ENCODE results near the gene KLK10.

Gene KLK10

DNA sequence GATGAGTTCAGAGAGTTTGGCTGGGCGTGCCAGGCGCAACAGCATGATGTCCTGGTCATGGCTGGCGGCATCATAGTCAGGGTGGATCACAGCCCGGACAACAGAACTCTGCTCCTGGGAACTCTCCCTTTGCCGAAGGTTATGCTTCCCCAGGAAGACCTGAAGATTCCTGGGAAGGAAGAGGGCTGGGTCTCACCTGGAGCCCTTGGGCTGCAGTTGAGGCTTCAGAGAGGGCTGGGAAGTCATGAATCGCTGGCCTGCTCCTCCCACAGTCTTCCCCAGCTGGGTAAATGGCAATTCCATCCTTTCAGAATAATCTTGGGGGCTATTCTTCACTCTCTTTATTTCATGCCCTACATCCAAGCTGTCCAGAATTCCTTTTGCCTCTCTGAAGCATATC, 56.1 kb downstream of the KLK10 start:
- DNase-seq = no peak

All from NCI-H2227 treated with DMSO at 0.1 percent for 48 hours (cell line).